Omental fat pad (tissue), 4 donors: ENCODE data around the gene LRRC51. TPM values are rescaled to one million over a fixed set of nuclear protein-coding genes. Genes with fewer than 3 reads are reported as not detected.

ENCODE experiments used
- ATAC-seq: fragments of 150-250 bp; one replicate; pipeline ENCODE4 v1.9.1; 2016; ENCODE audit warnings: mild to moderate bottlenecking, moderate library complexity; ENCODE audit not compliant: low FRiP score
- DNase-seq: peaks from one replicate; pipeline ENCODE4 v3.0.0-alpha.2; 2019; ENCODE audit warnings: low spot score
- CTCF ChIP-seq, 3 donors: fragments of 450-650 bp; IDR thresholded peaks; one replicate each; pipeline ENCODE4 v1.5.1; 2016 to 2017; ENCODE audit warnings: antibody characterized with exemption in 3 of 3, mild to moderate bottlenecking in 3 of 3, moderate library complexity in 2 of 3
- total RNA-seq, 4 donors: library from RNA; depleted of rRNA; stranded (reverse); fragments of >200 nt; gene quantifications; one replicate each; pipeline ENCODE4 v1.1.0, GENCODE V29; 2016

Gene LRRC51
- total RNA-seq, 4 donors from 2014 or later: 4.0 to 10.0 (median 5.4) TPM

DNA sequence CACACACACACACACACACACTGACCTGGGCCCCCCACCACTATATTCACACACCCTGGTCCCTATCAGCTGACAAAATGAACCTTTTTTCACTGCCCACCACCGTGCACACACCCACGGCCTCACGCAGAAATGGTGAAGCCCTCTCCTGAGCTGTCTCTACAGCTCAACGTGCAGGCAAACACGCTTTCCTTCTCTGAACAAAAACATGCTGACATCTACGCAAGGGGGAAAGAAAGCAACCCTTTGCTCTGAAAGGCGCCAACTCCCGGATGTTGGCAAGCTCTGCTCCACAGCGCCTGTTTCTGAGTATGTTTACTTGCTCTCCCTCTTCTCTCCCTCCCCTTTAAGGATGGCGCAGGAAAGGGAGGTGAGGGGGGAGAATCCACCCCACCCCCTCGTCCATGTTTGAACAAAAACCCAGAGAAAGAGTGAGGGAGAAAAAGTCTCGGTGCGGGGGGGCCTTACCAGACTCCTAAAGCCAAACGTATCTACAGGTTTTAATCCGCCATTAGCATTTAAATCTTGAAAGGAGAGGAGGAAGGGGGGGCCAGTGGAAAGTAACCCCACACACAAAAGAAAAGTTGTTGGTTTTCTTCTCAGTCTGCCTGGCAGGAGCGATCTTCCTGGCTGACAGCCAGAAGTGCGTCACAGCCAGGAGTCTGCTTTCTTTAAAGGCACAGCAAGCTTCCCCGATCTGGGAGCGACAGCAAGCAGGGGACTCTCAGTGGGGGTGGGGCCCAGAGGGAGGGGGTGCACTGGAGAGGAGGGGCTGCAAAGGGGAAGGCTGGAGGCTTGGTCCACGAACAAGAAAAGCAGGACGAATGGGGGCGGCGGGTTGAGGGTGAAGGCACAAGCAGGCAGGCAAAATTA is 39.9 kb upstream of the LRRC51 start:
- ATAC-seq (peak; percentile 72), DNase-seq (peak; percentile 86)
- TF ChIP-seq CTCF (IDR thresholded peaks at IDR 0.05): no peak

DNA sequence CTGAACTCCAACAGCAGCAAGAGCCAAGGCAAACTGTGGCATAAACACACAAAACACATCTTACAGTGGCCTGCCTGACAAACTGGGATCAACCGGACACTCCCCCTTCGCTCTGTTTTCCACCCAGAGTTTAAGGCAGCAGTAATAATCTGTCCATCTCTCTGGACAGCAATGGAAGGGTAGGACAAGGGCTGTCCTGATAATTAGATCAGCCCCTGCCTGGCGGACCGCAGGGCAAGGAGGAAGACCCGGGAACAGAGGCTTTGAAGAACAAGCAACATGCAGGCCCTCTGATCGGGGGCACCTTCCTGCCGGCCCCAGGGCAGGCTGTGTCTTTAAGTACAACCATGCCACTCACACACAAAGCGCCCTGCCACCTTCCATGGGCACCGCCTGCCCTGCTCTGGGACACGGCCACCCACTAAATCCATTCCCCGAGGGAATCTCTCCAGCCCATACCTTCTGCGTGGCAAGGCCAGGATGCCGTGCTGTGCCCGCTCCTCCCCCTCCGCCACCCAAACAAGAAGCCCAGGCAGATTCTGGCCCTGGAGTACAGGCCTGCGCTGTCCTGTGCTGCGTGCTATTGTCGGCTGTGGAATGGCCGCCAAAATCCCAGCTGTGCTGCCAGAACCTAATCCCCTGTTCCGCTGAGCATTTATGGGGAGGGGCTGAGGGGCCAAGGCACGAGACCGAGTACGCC is 39.1 kb upstream of the LRRC51 start:
- DNase-seq: no peak
- peak; percentile 71 for ATAC-seq
- no peak for TF ChIP-seq CTCF (IDR thresholded peaks at IDR 0.05)

GRCh38 chr11:72042064-72042745 is 38.4 kb upstream of the LRRC51 start:
- no peak for TF ChIP-seq CTCF (IDR thresholded peaks at IDR 0.05)
- ATAC-seq (no peak), DNase-seq (no peak)

GRCh38 chr11:72045849-72046248 is 34.8 kb upstream of the LRRC51 start:
- no peak for TF ChIP-seq CTCF (IDR thresholded peaks at IDR 0.05)
- ATAC-seq (no peak), DNase-seq (no peak)

GRCh38 chr11:72048766-72049460 is 31.7 kb upstream of the LRRC51 start:
- DNase-seq (no peak), ATAC-seq (no peak)
- no peak for TF ChIP-seq CTCF (IDR thresholded peaks at IDR 0.05)

GRCh38 chr11:72058416-72059034 is 22.1 kb upstream of the LRRC51 start:
- ATAC-seq (no peak), DNase-seq (no peak)
- no peak for TF ChIP-seq CTCF (IDR thresholded peaks at IDR 0.05)
